ENCODE measurements around the gene NUMA1.

Gene NUMA1

DNA sequence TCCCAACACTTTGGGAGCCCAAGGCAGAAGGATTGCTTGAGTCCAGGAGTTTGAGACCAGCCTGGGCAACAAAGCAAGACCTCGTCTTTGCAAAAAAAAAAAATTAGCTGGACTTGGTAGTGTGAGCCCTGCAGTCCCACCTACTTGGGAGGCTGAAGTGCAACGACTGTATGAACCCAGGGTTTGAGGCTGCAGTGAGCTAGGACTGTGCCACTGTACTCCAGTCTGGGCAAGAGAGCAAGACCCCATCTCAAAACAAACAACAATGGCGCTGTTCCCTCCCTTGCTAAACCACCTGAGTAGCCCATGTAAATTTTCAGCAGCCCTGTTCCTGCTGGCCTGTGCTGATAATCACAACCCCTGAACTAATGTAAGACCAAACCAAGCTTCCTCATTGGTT is 19.7 kb upstream of the NUMA1 start:
- no peak overlapping the region for H3K27ac ChIP-seq

GRCh38 chr11:72098741-72099140 is 18.4 kb upstream of the NUMA1 start:
- H3K27ac ChIP-seq: no peak overlapping the region

More for the DNA sequence above, 19.7 kb upstream of the NUMA1 start:
- no peak for TF ChIP-seq CTCF (conservative IDR thresholded peaks at IDR 0.05)

DNA sequence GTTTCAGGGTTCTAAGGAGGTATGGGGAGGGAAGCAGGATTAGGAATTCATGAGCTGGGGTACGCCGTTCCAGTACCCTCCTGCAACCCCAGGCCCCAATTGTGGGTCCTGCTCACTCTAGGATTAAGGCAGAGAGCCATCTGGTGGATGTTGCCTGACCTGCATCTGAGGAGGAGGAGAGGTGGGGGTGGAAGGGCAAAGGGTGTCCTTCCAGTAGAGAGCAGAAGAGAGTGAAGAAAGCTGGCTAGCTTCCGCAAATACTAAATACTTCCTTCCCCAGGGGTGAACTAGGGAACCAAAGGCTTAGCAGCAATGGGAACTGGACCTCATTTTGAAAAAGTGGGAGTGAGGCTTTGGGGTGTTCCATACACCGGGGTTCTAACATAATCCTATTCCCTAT is 10.9 kb upstream of the NUMA1 start:
- TF ChIP-seq CTCF (conservative IDR thresholded peaks at IDR 0.05): peak; percentile 94
- peak overlapping the region; percentile 44 for H3K27ac ChIP-seq

More at GRCh38 chr11:72098741-72099140, 18.4 kb upstream of the NUMA1 start:
- TF ChIP-seq CTCF (conservative IDR thresholded peaks at IDR 0.05): no peak

GRCh38 chr11:72088076-72088808 is 7.9 kb upstream of the NUMA1 start:
- no peak for TF ChIP-seq CTCF (conservative IDR thresholded peaks at IDR 0.05)
- H3K27ac ChIP-seq: no peak overlapping the region

- no peak for TF ChIP-seq CTCF (conservative IDR thresholded peaks at IDR 0.05)
- H3K27ac ChIP-seq: no peak overlapping the region
Observed at GRCh38 chr11:72085621-72086351, 5.4 kb upstream of the NUMA1 start.

GRCh38 chr11:72084965-72085364 is 4.6 kb upstream of the NUMA1 start:
- no peak overlapping the region for H3K27ac ChIP-seq
- no peak for TF ChIP-seq CTCF (conservative IDR thresholded peaks at IDR 0.05)

DNA sequence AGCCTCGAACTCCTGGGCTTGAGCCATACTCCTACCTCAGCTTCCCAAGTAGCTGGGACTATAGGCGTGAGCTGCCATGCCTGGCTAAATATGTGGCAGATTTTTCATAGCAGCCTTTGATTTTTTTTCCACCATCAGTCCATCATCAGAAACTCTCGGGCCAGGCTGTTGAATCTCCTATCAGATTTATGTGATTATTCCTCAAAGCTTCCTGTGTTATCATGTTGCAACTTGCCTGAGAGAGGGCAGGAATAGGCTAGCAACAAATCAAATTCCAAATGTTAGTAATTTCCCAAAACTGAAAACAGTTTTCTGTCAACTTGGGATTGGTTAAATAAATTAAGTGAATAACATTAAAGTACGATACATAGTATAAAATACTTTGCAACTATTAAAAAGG is 3.7 kb upstream of the NUMA1 start:
- no peak for TF ChIP-seq CTCF (conservative IDR thresholded peaks at IDR 0.05)
- peak overlapping the region; percentile 93 for H3K27ac ChIP-seq

All from VCaP (cell line).